K562 (cell line): ENCODE measurements around the gene ARSK. TPM values are rescaled to one million over a fixed set of nuclear protein-coding genes. Genes with fewer than 3 reads are reported as not detected.

Experiments used
- ARID1B ChIP-seq: fragments of 450-650 bp; IDR thresholded peaks from 2 replicates; pipeline ENCODE4 v1.6.1; 2016; ENCODE audit warnings: antibody characterized with exemption, mild to moderate bottlenecking, inconsistent platforms
- CEBPB ChIP-seq: fragments of 450-650 bp; IDR thresholded peaks from 2 replicates; pipeline ENCODE4 v1.6.1; 2016; ENCODE audit warnings: missing genetic modification characterization, missing compliant biosample characterization
- FOXA1 ChIP-seq: fragments of 450-650 bp; IDR thresholded peaks from 2 replicates; pipeline ENCODE4 v1.6.1; 2016; ENCODE audit warnings: mild to moderate bottlenecking, borderline replicate concordance
- IFI16 ChIP-seq: fragments of 250-450 bp; sonication (Bioruptor Pico); IDR thresholded peaks from 2 replicates; pipeline ENCODE4 v2.1.2; 2022; ENCODE audit warnings: mild to moderate bottlenecking, inconsistent platforms
- MTA3 ChIP-seq: fragments of 450-650 bp; formaldehyde crosslinking; IDR thresholded peaks from 2 replicates; pipeline ENCODE4 v1.6.1; 2017; ENCODE audit warnings: mild to moderate bottlenecking, borderline replicate concordance
- PPARD ChIP-seq: fragments of 250-450 bp; sonication (Bioruptor Pico); IDR thresholded peaks from 2 replicates; pipeline ENCODE4 v1.8.0; 2022; ENCODE audit warnings: inconsistent platforms, mild to moderate bottlenecking, moderate library complexity
- PRPF4 ChIP-seq: fragments of 200-400 bp; formaldehyde crosslinking; IDR thresholded peaks from one replicate; pipeline ENCODE4 v1.6.1; 2017; ENCODE audit warnings: low read length, low read depth, mild to moderate bottlenecking; ENCODE audit not compliant: insufficient read depth, poor library complexity, severe bottlenecking
- PTRF ChIP-seq: fragments of 450-650 bp; IDR thresholded peaks from 2 replicates; pipeline ENCODE4 v1.6.1; 2016; ENCODE audit warnings: mild to moderate bottlenecking, missing genetic modification characterization, missing compliant biosample characterization
- RBM14 ChIP-seq: fragments of 200-400 bp; formaldehyde crosslinking; IDR thresholded peaks from 2 replicates; pipeline ENCODE4 v1.6.1; 2018; ENCODE audit warnings: low read depth, mild to moderate bottlenecking, low read length, moderate library complexity, borderline replicate concordance; ENCODE audit not compliant: insufficient read depth
- SAFB ChIP-seq: fragments of 200-400 bp; formaldehyde crosslinking; IDR thresholded peaks from 2 replicates; pipeline ENCODE4 v1.6.1; 2017; ENCODE audit warnings: low read depth, low read length, borderline replicate concordance
- SAFB2 ChIP-seq: fragments of 200-400 bp; formaldehyde crosslinking; IDR thresholded peaks from 2 replicates; pipeline ENCODE4 v1.6.1; 2018; ENCODE audit warnings: borderline replicate concordance, low read length, low read depth, moderate library complexity; ENCODE audit not compliant: severe bottlenecking
- SIX5 ChIP-seq, 2 experiments: IDR thresholded peaks; 2 replicates each; pipeline ENCODE4 v1.6.1; 2011; ENCODE audit warnings: low read length in 2 of 2, borderline replicate concordance in 1 of 2, low read depth in 1 of 2, mild to moderate bottlenecking in 1 of 2, moderate library complexity in 1 of 2; ENCODE audit not compliant: insufficient read depth in 1 of 2
- polyA plus RNA-seq, 8 experiments: library from polyadenylated mRNA; depleted of rRNA in 4 of 8; stranded (reverse) in 5 of 8; unstranded in 3 of 8; fragments of >200 nt; fragmentation: Nextera tagmentation in 2 of 8; fragmentation: Illumina TruSeq in 1 of 8; extraction: Ambion mirVana in 2 of 8; extraction: Trizol in 1 of 8; gene quantifications; 2 replicates each; pipeline versions ENCODE4 v1.2.1 to v1.2.3, GENCODE V29; 2011 to 2014; ENCODE audit warnings: inconsistent platforms in 1 of 8, missing spikeins in 1 of 8
- total RNA-seq, 7 experiments: library from RNA; depleted of rRNA in 6 of 7; stranded (reverse); fragments of >200 nt in 6 of 7; fragmentation: Illumina TruSeq in 2 of 7; extraction: Trizol in 2 of 7; gene quantifications; 2 replicates each; pipeline versions ENCODE4 v1.2.1 to v1.2.3, GENCODE V29; 2011 to 2021; ENCODE audit warnings: low replicate concordance in 1 of 7
- TF ChIP-seq, protein P1 (sequence below): fragments of 450-650 bp; conservative IDR thresholded peaks from 2 replicates; pipeline ENCODE4 v1.6.1; 2016; ENCODE audit warnings: missing genetic modification characterization, low read depth, mild to moderate bottlenecking, control low read depth, missing compliant biosample characterization
- TF ChIP-seq, protein P2 (sequence below): sonication (generic); formaldehyde crosslinking; IDR thresholded peaks from 2 replicates; pipeline ENCODE4 v1.8.0; 2022; ENCODE audit warnings: missing genetic modification reagents, mild to moderate bottlenecking, borderline replicate concordance
- TF ChIP-seq, protein P3 (sequence below), 3 experiments: IDR thresholded peaks in 2 of 3; conservative IDR thresholded peaks in 1 of 3; 2 replicates each; pipeline ENCODE4 v1.5.1; 2011 to 2012; ENCODE audit warnings: low read length in 3 of 3, mild to moderate bottlenecking in 3 of 3, control low read depth in 2 of 3, improper control_type of control experiment in 1 of 3, inconsistent platforms in 1 of 3, low read depth in 1 of 3, mixed read lengths in 1 of 3, moderate library complexity in 1 of 3; ENCODE audit not compliant: insufficient read depth in 2 of 3
- TF ChIP-seq, protein P4 (sequence below): sonication (generic); formaldehyde crosslinking; IDR thresholded peaks from 2 replicates; pipeline ENCODE4 v1.8.0; 2023; ENCODE audit warnings: mild to moderate bottlenecking, missing genetic modification reagents
- TF ChIP-seq, protein P5 (sequence below): fragments of 450-650 bp; IDR thresholded peaks from 2 replicates; pipeline ENCODE4 v1.6.1; 2016; ENCODE audit warnings: missing biosample characterization, missing genetic modification characterization

ARSK gene
- total and polyA plus RNA-seq, 9 of the 15 experiments (the other 6 are each of a cell fraction or from before 2014, with no cell fraction given), result 2.7 to 9.4 (median 7.1) TPM

DNA sequence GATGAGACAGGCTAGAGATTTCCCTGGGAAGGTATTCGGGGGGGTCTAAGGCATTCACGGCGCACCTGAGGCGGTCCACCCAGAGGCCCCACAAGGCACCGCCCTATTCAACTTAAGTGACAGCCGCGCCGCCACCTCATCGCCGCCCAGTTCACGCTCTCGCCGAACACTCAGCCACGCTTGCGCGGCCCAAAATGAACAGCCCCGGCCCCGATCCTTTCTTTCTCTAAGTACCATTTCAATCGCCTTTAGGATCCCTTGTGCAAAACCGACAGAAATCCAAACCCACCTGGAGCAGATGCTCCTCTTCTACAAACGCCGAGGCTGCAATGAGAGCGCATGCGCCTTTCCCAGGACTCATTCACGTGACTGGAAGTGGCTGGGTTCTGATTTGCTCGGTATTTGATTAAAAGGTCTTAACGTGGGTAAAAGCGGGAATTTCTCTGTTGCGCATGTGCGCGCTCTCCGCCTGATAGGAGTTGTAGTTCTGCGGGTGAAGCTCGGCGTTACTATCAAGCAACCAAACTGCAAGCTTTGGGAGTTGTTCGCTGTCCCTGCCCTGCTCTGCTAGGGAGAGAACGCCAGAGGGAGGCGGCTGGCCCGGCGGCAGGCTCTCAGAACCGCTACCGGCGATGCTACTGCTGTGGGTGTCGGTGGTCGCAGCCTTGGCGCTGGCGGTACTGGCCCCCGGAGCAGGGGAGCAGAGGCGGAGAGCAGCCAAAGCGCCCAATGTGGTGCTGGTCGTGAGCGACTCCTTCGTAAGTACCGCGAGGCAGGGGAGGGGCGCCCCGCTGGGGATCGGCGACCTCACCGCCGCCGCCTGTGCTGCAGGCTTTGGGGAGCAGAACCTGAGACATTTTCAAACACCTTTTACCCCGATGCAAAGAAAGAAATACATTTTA lies at the start of gene ARSK, which contains the start of gene SKIC3 (continued):
- TF ChIP-seq, protein P1, sequence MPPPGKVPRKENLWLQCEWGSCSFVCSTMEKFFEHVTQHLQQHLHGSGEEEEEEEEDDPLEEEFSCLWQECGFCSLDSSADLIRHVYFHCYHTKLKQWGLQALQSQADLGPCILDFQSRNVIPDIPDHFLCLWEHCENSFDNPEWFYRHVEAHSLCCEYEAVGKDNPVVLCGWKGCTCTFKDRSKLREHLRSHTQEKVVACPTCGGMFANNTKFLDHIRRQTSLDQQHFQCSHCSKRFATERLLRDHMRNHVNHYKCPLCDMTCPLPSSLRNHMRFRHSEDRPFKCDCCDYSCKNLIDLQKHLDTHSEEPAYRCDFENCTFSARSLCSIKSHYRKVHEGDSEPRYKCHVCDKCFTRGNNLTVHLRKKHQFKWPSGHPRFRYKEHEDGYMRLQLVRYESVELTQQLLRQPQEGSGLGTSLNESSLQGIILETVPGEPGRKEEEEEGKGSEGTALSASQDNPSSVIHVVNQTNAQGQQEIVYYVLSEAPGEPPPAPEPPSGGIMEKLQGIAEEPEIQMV (tag), result no peak
- TF ChIP-seq IFI16 (CRISPR knock-in tag) (no peak), CEBPB (tag) (no peak), SAFB2 (no peak), ARID1B (no peak), SIX5 (IDR thresholded peaks at IDR 0.05; ENCODE audit: borderline replicate concordance in 1 of 2, insufficient read depth in 1 of 2, low read depth in 1 of 2, low read length in 2 of 2) (peak; percentile 59 to 60; a peak in 3 of 4 replicates), PRPF4 (no peak), PTRF (tag) (no peak), PPARD (CRISPR knock-in tag) (no peak), RBM14 (no peak), FOXA1 (no peak), SAFB (no peak), MTA3 (peak; percentile 55; the same call in 1 of the 2 replicates)
- TF ChIP-seq, protein P2, sequence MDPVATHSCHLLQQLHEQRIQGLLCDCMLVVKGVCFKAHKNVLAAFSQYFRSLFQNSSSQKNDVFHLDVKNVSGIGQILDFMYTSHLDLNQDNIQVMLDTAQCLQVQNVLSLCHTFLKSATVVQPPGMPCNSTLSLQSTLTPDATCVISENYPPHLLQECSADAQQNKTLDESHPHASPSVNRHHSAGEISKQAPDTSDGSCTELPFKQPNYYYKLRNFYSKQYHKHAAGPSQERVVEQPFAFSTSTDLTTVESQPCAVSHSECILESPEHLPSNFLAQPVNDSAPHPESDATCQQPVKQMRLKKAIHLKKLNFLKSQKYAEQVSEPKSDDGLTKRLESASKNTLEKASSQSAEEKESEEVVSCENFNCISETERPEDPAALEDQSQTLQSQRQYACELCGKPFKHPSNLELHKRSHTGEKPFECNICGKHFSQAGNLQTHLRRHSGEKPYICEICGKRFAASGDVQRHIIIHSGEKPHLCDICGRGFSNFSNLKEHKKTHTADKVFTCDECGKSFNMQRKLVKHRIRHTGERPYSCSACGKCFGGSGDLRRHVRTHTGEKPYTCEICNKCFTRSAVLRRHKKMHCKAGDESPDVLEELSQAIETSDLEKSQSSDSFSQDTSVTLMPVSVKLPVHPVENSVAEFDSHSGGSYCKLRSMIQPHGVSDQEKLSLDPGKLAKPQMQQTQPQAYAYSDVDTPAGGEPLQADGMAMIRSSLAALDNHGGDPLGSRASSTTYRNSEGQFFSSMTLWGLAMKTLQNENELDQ, result no peak
- TF ChIP-seq, protein P3, sequence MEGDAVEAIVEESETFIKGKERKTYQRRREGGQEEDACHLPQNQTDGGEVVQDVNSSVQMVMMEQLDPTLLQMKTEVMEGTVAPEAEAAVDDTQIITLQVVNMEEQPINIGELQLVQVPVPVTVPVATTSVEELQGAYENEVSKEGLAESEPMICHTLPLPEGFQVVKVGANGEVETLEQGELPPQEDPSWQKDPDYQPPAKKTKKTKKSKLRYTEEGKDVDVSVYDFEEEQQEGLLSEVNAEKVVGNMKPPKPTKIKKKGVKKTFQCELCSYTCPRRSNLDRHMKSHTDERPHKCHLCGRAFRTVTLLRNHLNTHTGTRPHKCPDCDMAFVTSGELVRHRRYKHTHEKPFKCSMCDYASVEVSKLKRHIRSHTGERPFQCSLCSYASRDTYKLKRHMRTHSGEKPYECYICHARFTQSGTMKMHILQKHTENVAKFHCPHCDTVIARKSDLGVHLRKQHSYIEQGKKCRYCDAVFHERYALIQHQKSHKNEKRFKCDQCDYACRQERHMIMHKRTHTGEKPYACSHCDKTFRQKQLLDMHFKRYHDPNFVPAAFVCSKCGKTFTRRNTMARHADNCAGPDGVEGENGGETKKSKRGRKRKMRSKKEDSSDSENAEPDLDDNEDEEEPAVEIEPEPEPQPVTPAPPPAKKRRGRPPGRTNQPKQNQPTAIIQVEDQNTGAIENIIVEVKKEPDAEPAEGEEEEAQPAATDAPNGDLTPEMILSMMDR (IDR thresholded peaks at IDR 0.05 in 2 of 3, conservative IDR thresholded peaks at IDR 0.05 in 1 of 3; ENCODE audit: insufficient read depth in 2 of 3, low read depth in 1 of 3, low read length in 3 of 3), result peak; percentile 23 to 49 (median 31)
- TF ChIP-seq, protein P4, sequence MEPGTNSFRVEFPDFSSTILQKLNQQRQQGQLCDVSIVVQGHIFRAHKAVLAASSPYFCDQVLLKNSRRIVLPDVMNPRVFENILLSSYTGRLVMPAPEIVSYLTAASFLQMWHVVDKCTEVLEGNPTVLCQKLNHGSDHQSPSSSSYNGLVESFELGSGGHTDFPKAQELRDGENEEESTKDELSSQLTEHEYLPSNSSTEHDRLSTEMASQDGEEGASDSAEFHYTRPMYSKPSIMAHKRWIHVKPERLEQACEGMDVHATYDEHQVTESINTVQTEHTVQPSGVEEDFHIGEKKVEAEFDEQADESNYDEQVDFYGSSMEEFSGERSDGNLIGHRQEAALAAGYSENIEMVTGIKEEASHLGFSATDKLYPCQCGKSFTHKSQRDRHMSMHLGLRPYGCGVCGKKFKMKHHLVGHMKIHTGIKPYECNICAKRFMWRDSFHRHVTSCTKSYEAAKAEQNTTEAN, result peak; percentile 27; the same call in 1 of the 2 replicates
- TF ChIP-seq, protein P5, sequence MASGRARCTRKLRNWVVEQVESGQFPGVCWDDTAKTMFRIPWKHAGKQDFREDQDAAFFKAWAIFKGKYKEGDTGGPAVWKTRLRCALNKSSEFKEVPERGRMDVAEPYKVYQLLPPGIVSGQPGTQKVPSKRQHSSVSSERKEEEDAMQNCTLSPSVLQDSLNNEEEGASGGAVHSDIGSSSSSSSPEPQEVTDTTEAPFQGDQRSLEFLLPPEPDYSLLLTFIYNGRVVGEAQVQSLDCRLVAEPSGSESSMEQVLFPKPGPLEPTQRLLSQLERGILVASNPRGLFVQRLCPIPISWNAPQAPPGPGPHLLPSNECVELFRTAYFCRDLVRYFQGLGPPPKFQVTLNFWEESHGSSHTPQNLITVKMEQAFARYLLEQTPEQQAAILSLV, result no peak
